Panc1 (cell line): Measurements from ENCODE around the gene CSH2. TPM values are rescaled to one million over a fixed set of nuclear protein-coding genes. Genes with fewer than 3 reads are reported as not detected.
A peak's percentile ranks its signal among the peaks of the same experiment; 100 is the strongest.

Experiments
- ATAC-seq: fragments of 200-7000 bp; cut with Tn5 transposase; 2 replicates; pipeline ENCODE4 v1.9.1; 2020; ENCODE audit warnings: mild to moderate bottlenecking, moderate library complexity
- BruUV-seq: library from RNA; stranded (reverse); fragments of 400-500 nt; replicated peaks from 2 replicates; lab custom pipeline; 2021; lab: Mats Ljungman, UMichigan
- CTCF ChIA-PET: fragments of 300-600 bp; sonication (Branson Sonifier 250); formaldehyde crosslinking; loops from one replicate; lab custom pipeline; 2022; ENCODE audit warnings: antibody characterized with exemption; lab: Charles Lee
- POLR2A ChIA-PET: fragments of 300-600 bp; sonication (Branson Sonifier 250); formaldehyde crosslinking; loops from one replicate; lab custom pipeline; 2022; ENCODE audit warnings: antibody characterized with exemption; lab: Charles Lee
- DNase-seq: peaks from one replicate; pipeline ENCODE4 v3.0.0-alpha.2; 2010; ENCODE audit warnings: low read depth, low spot score
- H3K27ac ChIP-seq: 2 replicates; pipeline ENCODE4 v1.5.1; 2011; ENCODE audit warnings: mild to moderate bottlenecking, low read length, inconsistent platforms
- H3K27me3 ChIP-seq: fragments of 200-500 bp; sonication (Bioruptor generic); 2 replicates; pipeline ENCODE4 v1.6.0; 2014; ENCODE audit warnings: low read length, inconsistent platforms; ENCODE audit not compliant: control insufficient read depth, insufficient read depth
- H3K36me3 ChIP-seq: fragments of 200-500 bp; sonication (Bioruptor generic); 2 replicates; pipeline ENCODE4 v1.5.1; 2014; ENCODE audit warnings: inconsistent platforms, mild to moderate bottlenecking, low read length, moderate library complexity; ENCODE audit not compliant: control insufficient read depth, insufficient read depth
- H3K4me1 ChIP-seq: 2 replicates; pipeline ENCODE4 v1.5.1; 2011; ENCODE audit warnings: inconsistent platforms, mild to moderate bottlenecking, low read length, moderate library complexity; ENCODE audit not compliant: control insufficient read depth, insufficient read depth
- H3K4me3 ChIP-seq, 2 experiments: 2 replicates each; pipeline ENCODE4 v1.5.1; 2011 to 2012; ENCODE audit warnings: low read depth in 2 of 2, low read length in 2 of 2, mild to moderate bottlenecking in 2 of 2, inconsistent platforms in 1 of 2, moderate library complexity in 1 of 2
- H3K9me3 ChIP-seq: fragments of 200-500 bp; sonication (Bioruptor generic); 2 replicates; pipeline ENCODE4 v1.5.1; 2014; ENCODE audit warnings: low read depth, mild to moderate bottlenecking, inconsistent platforms, low read length, moderate library complexity; ENCODE audit not compliant: control insufficient read depth, insufficient read depth
- POLR2AphosphoS5 ChIP-seq: IDR thresholded peaks from 2 replicates; pipeline ENCODE4 v1.6.1; 2012; ENCODE audit warnings: mild to moderate bottlenecking, low read depth, low read length, moderate library complexity
- SIN3A ChIP-seq: IDR thresholded peaks from 2 replicates; pipeline ENCODE4 v1.6.1; 2012; ENCODE audit warnings: low read depth, mild to moderate bottlenecking, low read length, moderate library complexity, borderline replicate concordance; ENCODE audit not compliant: insufficient read depth
- TCF7L2 ChIP-seq: IDR thresholded peaks from 2 replicates; pipeline ENCODE4 v1.6.1; 2011; ENCODE audit warnings: mild to moderate bottlenecking, low read depth, low read length, inconsistent platforms
- in situ Hi-C: cut with HindIII; loops from 2 replicates; pipeline ENCODE4 v1.10.0; 2016; ENCODE audit warnings: low sequenced_read_pairs, low pct_unique_long_range_greater_than_20kb
- intact Hi-C: fragments of 100-400 bp; cut with micrococcal nuclease; formaldehyde crosslinking; loops from one replicate; pipeline ENCODE4 v1.10.0; 2022; ENCODE audit not compliant: unreplicated experiment
- total RNA-seq: library from RNA; stranded (reverse); gene quantifications from one replicate; pipeline ENCODE4 v1.2.1, GENCODE V29; 2021; ENCODE audit not compliant: unreplicated experiment
- TF ChIP-seq, protein P1 (sequence below), 2 experiments: IDR thresholded peaks; 2 replicates each; pipeline ENCODE4 v1.6.1; 2011 to 2012; ENCODE audit warnings: low read depth in 2 of 2, control low read depth in 1 of 2, low read length in 1 of 2, mild to moderate bottlenecking in 1 of 2, moderate library complexity in 1 of 2; ENCODE audit not compliant: insufficient read depth in 1 of 2
- TF ChIP-seq, protein P2 (sequence below): fragments of 450-650 bp; IDR thresholded peaks from 2 replicates; pipeline ENCODE4 v1.5.1; 2017; ENCODE audit warnings: mild to moderate bottlenecking

CSH2 gene
- total RNA-seq, 1 experiment from 2014 or later: not detected

DNA sequence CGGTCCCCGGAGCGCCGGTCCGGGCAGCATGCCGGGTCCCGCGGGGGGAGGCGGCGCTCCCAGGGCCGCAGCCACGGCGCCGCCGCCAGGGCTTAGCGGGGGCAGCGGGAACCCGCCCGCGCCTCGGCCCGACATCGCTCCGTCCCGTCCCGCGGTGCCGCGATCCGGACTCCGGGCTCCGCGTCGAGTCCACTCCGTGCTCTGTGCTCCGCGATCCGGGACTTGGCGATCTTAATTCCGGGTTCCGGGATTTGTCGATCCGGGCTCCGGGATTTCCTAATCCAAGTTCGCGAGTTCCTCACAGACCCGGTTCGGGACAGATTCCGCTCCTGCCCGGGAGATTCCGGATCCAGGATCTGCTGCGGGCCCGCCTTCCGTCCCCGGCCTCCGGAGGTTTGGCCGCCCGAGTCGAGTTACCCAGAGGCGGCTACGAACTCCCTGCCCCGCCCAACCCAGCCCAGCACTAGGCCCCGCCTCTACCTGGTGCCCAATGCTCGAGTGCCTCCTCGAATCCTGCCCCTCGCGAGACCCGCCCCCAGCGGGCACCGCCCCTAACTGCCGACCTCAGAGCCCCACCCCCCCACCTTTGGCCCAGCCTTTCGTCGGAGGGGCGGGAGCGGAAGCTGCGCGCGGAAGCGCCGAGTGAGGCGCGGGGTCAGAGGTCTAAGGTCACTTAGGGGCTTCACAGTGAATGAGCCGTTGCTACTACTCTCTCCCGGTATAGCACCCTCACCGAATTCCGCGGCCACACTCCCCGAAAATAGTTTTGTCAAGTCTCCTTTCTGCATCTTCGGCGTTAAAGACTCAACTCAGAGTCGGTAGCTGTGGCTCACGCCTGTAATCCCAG, 30.7 kb downstream of the CSH2 start, which contains the start of gene SMARCD2:
SMARCD2 (minus strand) TSS at position 146 of the 847 bp plus-strand sequence; CDS start at position 135, 11 bp downstream.
- Histone ChIP-seq H3K27me3 (no peaks in the 10 kb centered on the region), H3K9me3 (no peaks in the 10 kb centered on the region), H3K36me3 (peaks cover 6% of the 10 kb centered on the region; the same call in 1 of the 2 replicates), H3K4me3 (peak within 1 kb of the TSS; percentile 78 to 82), H3K27ac (peak within 1 kb of the TSS; percentile 86), H3K4me1 (peaks cover 31% of the 10 kb centered on the region)
- TF ChIP-seq TCF7L2 (no peak), POLR2AphosphoS5 (peak; percentile 71), SIN3A (peak; percentile 79; the same call in 1 of the 2 replicates)
- CTCF ChIA-PET: no interaction called here
- in situ Hi-C loops (no loop called here), intact Hi-C loops (no loop called here)
- POLR2A ChIA-PET: no interaction called here
- peak; percentile 93 for ATAC-seq
- BruUV-seq: TSS peak; percentile 89
- DNase-seq: peak; percentile 77

DNA sequence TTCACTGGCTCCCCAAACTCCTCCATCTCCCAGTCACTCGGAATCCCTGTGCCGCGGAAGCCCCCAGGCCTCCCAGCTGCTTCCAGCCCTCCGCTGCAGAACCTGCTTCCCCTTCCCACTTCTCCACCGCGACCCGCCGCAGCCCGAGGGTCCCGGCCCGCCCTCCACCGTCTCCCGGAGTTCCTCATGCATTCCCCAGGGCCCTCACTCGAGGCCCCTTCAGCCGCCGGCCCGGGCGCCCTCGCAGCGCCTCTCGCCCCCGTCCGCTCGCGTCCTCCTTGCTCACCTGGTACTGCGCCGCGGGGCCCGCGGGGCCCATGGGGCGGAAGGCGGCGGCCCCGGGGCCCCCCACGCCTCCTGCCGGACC, 31.3 kb downstream of the CSH2 start:
- peak overlapping the region; percentile 78 to 82 for H3K4me3 ChIP-seq
- no peaks in the 10 kb centered on the region for H3K27me3 ChIP-seq
- peaks cover 31% of the 10 kb centered on the region for H3K4me1 ChIP-seq
- CTCF ChIA-PET: no interaction called here
- POLR2A ChIA-PET: no interaction called here
- H3K27ac ChIP-seq: peak overlapping the region; percentile 72
- H3K36me3 ChIP-seq: peaks cover 6% of the 10 kb centered on the region; the same call in 1 of the 2 replicates
- ATAC-seq: peak; percentile 33
- in situ Hi-C loops (no loop called here), intact Hi-C loops (no loop called here)
- H3K9me3 ChIP-seq: no peaks in the 10 kb centered on the region
- DNase-seq: no peak
- no TSS peak for BruUV-seq
- no peak for TF ChIP-seq TCF7L2
- TF ChIP-seq, protein P1, sequence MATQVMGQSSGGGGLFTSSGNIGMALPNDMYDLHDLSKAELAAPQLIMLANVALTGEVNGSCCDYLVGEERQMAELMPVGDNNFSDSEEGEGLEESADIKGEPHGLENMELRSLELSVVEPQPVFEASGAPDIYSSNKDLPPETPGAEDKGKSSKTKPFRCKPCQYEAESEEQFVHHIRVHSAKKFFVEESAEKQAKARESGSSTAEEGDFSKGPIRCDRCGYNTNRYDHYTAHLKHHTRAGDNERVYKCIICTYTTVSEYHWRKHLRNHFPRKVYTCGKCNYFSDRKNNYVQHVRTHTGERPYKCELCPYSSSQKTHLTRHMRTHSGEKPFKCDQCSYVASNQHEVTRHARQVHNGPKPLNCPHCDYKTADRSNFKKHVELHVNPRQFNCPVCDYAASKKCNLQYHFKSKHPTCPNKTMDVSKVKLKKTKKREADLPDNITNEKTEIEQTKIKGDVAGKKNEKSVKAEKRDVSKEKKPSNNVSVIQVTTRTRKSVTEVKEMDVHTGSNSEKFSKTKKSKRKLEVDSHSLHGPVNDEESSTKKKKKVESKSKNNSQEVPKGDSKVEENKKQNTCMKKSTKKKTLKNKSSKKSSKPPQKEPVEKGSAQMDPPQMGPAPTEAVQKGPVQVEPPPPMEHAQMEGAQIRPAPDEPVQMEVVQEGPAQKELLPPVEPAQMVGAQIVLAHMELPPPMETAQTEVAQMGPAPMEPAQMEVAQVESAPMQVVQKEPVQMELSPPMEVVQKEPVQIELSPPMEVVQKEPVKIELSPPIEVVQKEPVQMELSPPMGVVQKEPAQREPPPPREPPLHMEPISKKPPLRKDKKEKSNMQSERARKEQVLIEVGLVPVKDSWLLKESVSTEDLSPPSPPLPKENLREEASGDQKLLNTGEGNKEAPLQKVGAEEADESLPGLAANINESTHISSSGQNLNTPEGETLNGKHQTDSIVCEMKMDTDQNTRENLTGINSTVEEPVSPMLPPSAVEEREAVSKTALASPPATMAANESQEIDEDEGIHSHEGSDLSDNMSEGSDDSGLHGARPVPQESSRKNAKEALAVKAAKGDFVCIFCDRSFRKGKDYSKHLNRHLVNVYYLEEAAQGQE (IDR thresholded peaks at IDR 0.05; ENCODE audit: insufficient read depth in 1 of 2, low read depth in 2 of 2, low read length in 1 of 2): no peak
- TF ChIP-seq SIN3A: no peak
- TF ChIP-seq POLR2AphosphoS5: no peak
- TF ChIP-seq, protein P2, sequence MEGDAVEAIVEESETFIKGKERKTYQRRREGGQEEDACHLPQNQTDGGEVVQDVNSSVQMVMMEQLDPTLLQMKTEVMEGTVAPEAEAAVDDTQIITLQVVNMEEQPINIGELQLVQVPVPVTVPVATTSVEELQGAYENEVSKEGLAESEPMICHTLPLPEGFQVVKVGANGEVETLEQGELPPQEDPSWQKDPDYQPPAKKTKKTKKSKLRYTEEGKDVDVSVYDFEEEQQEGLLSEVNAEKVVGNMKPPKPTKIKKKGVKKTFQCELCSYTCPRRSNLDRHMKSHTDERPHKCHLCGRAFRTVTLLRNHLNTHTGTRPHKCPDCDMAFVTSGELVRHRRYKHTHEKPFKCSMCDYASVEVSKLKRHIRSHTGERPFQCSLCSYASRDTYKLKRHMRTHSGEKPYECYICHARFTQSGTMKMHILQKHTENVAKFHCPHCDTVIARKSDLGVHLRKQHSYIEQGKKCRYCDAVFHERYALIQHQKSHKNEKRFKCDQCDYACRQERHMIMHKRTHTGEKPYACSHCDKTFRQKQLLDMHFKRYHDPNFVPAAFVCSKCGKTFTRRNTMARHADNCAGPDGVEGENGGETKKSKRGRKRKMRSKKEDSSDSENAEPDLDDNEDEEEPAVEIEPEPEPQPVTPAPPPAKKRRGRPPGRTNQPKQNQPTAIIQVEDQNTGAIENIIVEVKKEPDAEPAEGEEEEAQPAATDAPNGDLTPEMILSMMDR: no peak
